ENCODE data around the gene HBB.

DNA sequence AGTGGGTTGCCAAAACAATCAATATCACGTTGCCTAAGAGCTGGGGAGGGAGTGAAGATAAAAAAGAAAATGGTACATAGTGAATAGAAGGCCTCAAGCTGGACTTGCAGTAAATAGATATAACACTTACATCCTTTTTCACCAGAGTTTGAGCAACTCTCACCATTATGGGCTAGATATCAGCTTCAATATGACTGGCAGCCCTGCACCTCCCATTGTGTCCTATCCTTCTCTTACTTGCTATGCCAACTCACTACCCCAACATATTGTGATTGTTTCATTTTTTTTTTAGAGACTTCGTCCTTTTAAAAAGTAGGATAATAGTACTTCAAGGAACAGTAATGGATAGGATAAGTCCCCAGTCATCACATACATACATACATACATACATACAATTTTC is 15.3 kb upstream of the HBB start:
- TF ChIP-seq CTCF (IDR thresholded peaks at IDR 0.05 in 8 of 11, conservative IDR thresholded peaks at IDR 0.05 in 3 of 11) (no peak), POLR2AphosphoS5 (IDR thresholded peaks at IDR 0.05) (no peak), POLR2A (IDR thresholded peaks at IDR 0.05) (no peak)

All from spleen (tissue), 7 donors.